Stomach (tissue), 9 donors: ENCODE measurements around the gene B4GALNT4. TPM values are rescaled to one million over a fixed set of nuclear protein-coding genes. Genes with fewer than 3 reads are reported as not detected.

Source experiments
- DNase-seq, 2 donors: peaks; one replicate each; pipeline versions ENCODE4 v3.0.0 to v3.0.0-alpha.2; 2013 to 2019
- H3K27ac ChIP-seq, 5 donors: fragments of 200-600 bp in 4 of 5; sonication (generic) in 4 of 5; one replicate each; pipeline ENCODE4 v1.5.1; 2013 to 2019; ENCODE audit warnings: mild to moderate bottlenecking in 1 of 5, moderate library complexity in 1 of 5
- H3K27me3 ChIP-seq, 3 donors: fragments of 200-600 bp; sonication (generic); one replicate each; pipeline ENCODE4 v1.5.1; 2017 to 2019; ENCODE audit warnings: mixed run types in 1 of 3
- H3K36me3 ChIP-seq, 4 donors: fragments of 200-600 bp; sonication (generic); 1 replicate in 3 of 4; 2 replicates in 1 of 4; pipeline ENCODE4 v1.5.1; 2016 to 2019
- H3K4me1 ChIP-seq, 4 donors: fragments of 200-600 bp; sonication (generic); one replicate each; pipeline ENCODE4 v1.5.1; 2016 to 2019
- H3K4me3 ChIP-seq, 4 donors: fragments of 200-600 bp; sonication (generic) in 3 of 4; one replicate each; pipeline ENCODE4 v1.5.1; 2016 to 2019; ENCODE audit warnings: mild to moderate bottlenecking in 1 of 4
- H3K9me3 ChIP-seq, 4 donors: fragments of 200-600 bp; sonication (generic); one replicate each; pipeline ENCODE4 v1.5.1; 2016 to 2019
- EP300 ChIP-seq: sonication (generic); formaldehyde crosslinking; IDR thresholded peaks from one replicate; pipeline ENCODE4 v1.6.1; 2017; ENCODE audit warnings: antibody characterized with exemption
- POLR2A ChIP-seq, 4 donors: fragments of 450-650 bp; IDR thresholded peaks; one replicate each; pipeline ENCODE4 v1.6.1; 2016; ENCODE audit warnings: antibody characterized with exemption in 4 of 4, control low read depth in 2 of 4, mild to moderate bottlenecking in 1 of 4, moderate library complexity in 1 of 4
- POLR2AphosphoS5 ChIP-seq, 3 donors: sonication (generic); formaldehyde crosslinking; IDR thresholded peaks; one replicate each; pipeline ENCODE4 v1.6.1; 2016; ENCODE audit warnings: antibody characterized with exemption in 3 of 3
- WGBS, 5 donors: extraction: QIAGEN DNeasy Blood & Tissue Kit in 3 of 5; methylation state at CpG; one replicate each; pipeline versions ENCODE4 v1.1.5 to v1.1.7; 2013 to 2018; 5-methylcytosine and 5-hydroxymethylcytosine counted together
- intact Hi-C: fragments of 100-400 bp; cut with DNase I; formaldehyde crosslinking; loops from one replicate; pipeline ENCODE4 v1.15.1; 2023; ENCODE audit warnings: low total_unique reads
- polyA plus RNA-seq, 3 donors: library from polyadenylated mRNA; stranded (reverse); fragments of 200-250 nt; gene quantifications; one replicate each; pipeline ENCODE4 v1.2.3, GENCODE V29; 2013
- total RNA-seq, 5 donors: library from RNA; depleted of rRNA; stranded (reverse); fragments of >200 nt; gene quantifications; one replicate each; pipeline versions ENCODE4 v1.1.0 to v1.2.3, GENCODE V29; 2014 to 2016
- TF ChIP-seq, protein P1 (sequence below), 7 experiments: fragments of 450-650 bp in 4 of 7; fragments of 200-600 bp in 3 of 7; sonication (generic) in 3 of 7; IDR thresholded peaks; one replicate each; pipeline ENCODE4 v1.5.1; 2016 to 2019; ENCODE audit warnings: antibody characterized with exemption in 7 of 7, control low read depth in 2 of 7, mild to moderate bottlenecking in 1 of 7
- donor health status: healthy with polysubstance abuse.
- donor health status: Bipolar disorder and iron deficiency.
- donor health status: healthy.

B4GALNT4 gene
- total and polyA plus RNA-seq, 8 donors, result 0.45 to 8.8 (median 4.3) TPM; not detected in 2

- no peaks in the 10 kb centered on the region for H3K36me3 ChIP-seq
- no peaks in the 10 kb centered on the region for H3K4me1 ChIP-seq
- TF ChIP-seq POLR2A (IDR thresholded peaks at IDR 0.05) (no peak), POLR2AphosphoS5 (IDR thresholded peaks at IDR 0.05) (no peak), EP300 (no peak)
- TF ChIP-seq, protein P1, sequence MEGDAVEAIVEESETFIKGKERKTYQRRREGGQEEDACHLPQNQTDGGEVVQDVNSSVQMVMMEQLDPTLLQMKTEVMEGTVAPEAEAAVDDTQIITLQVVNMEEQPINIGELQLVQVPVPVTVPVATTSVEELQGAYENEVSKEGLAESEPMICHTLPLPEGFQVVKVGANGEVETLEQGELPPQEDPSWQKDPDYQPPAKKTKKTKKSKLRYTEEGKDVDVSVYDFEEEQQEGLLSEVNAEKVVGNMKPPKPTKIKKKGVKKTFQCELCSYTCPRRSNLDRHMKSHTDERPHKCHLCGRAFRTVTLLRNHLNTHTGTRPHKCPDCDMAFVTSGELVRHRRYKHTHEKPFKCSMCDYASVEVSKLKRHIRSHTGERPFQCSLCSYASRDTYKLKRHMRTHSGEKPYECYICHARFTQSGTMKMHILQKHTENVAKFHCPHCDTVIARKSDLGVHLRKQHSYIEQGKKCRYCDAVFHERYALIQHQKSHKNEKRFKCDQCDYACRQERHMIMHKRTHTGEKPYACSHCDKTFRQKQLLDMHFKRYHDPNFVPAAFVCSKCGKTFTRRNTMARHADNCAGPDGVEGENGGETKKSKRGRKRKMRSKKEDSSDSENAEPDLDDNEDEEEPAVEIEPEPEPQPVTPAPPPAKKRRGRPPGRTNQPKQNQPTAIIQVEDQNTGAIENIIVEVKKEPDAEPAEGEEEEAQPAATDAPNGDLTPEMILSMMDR (IDR thresholded peaks at IDR 0.05), result no peak
- H3K9me3 ChIP-seq, result peaks cover 0 to 11% (median 7%) of the 10 kb centered on the region in 4 donors
- intact Hi-C loops, result no loop called here
- WGBS, 5 donors, result 72 to 88% (median 78%) methylated on average over 9 to 30 of the region's 35 CpGs
- no peak overlapping the region for H3K4me3 ChIP-seq
- peaks cover 0 to 24% (median 10%) of the 10 kb centered on the region in 3 donors for H3K27me3 ChIP-seq
- DNase-seq, result no peak
- H3K27ac ChIP-seq, result no peak overlapping the region
Measured at GRCh38 chr11:381501-382072, 12.3 kb downstream of the B4GALNT4 start.

DNA sequence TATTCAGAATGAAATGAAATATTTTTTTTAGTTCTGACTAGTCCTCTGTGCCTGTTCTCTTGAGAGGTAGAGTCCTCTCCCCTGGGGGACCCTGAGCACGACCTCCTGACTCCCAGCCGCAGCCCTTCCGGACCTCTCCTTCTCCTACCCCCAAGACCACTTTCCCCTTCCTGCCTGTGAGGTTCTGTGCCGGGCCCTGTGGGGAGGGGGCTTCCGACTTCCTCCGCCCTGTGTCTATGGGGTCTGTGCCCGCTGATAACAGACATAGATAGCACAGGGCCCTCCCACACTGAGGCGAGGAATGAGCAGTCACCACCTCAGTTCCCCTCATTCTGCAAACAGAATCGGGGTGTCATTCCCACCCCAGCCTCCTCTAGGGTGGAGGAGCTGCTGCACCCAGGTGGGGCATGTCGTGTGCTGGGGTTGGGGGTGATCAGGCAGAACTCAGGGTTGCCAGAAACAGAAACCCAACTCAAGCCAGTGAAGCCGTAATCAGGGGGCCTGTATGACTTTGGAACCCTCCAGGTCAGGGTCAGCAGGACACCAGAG, 12.9 kb downstream of the B4GALNT4 start:
- no peaks in the 10 kb centered on the region for H3K4me1 ChIP-seq
- no peak for TF ChIP-seq EP300
- TF ChIP-seq POLR2A (IDR thresholded peaks at IDR 0.05), result no peak
- TF ChIP-seq, protein P1 (IDR thresholded peaks at IDR 0.05), result no peak
- TF ChIP-seq POLR2AphosphoS5 (IDR thresholded peaks at IDR 0.05), result no peak
- 47 to 78% (median 71%) methylated on average over 11 of the region's 11 CpGs for WGBS, 5 donors
- H3K4me3 ChIP-seq, result no peak overlapping the region
- peaks cover 0 to 24% (median 10%) of the 10 kb centered on the region in 3 donors for H3K27me3 ChIP-seq
- no peaks in the 10 kb centered on the region for H3K36me3 ChIP-seq
- no peak for DNase-seq
- no peak overlapping the region for H3K27ac ChIP-seq
- peaks cover 0 to 16% (median 12%) of the 10 kb centered on the region in 4 donors for H3K9me3 ChIP-seq
- intact Hi-C loops, result no loop called here

- WGBS, 5 donors, result 75 to 92% (median 89%) methylated on average over 13 to 14 of the region's 14 CpGs
- no peaks in the 10 kb centered on the region for H3K4me1 ChIP-seq
- intact Hi-C loops, result no loop called here
- peaks cover 0 to 20% (median 12%) of the 10 kb centered on the region in 4 donors for H3K9me3 ChIP-seq
- no peak overlapping the region for H3K4me3 ChIP-seq
- no peaks in the 10 kb centered on the region for H3K36me3 ChIP-seq
- peaks cover 0 to 24% (median 10%) of the 10 kb centered on the region in 3 donors for H3K27me3 ChIP-seq
- H3K27ac ChIP-seq, result no peak overlapping the region
- no peak for DNase-seq
- TF ChIP-seq, protein P1 (IDR thresholded peaks at IDR 0.05), result no peak
- no peak for TF ChIP-seq POLR2AphosphoS5 (IDR thresholded peaks at IDR 0.05)
- TF ChIP-seq EP300, result no peak
Measured at GRCh38 chr11:383431-383830, 14.1 kb downstream of the B4GALNT4 start.

DNA sequence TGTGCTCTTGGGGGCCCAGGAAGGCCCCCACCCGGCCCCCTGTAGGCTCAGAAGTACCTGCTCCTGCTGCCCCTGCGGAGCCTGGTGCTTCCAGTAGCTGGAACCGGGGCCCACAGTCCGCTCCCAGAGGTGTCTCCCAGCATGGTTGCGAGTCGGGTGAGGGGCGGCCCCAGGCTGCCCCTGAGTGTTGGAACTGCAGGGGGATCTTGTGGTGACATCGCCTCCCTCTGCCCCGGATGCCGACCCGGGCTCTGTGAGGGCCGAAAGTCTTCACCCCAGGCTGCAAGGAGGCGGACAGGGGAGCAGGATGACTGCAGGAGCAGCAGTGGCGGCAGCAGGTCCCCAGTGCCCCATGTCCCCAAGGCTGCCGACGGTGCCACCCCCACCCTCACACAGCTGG, 15.2 kb downstream of the B4GALNT4 start:
- no peak for TF ChIP-seq EP300
- peaks cover 0 to 19% (median 10%) of the 10 kb centered on the region in 3 donors for H3K27me3 ChIP-seq
- peaks cover 0 to 20% (median 12%) of the 10 kb centered on the region in 4 donors for H3K9me3 ChIP-seq
- DNase-seq, result no peak
- WGBS, 5 donors, result 67 to 93% (median 88%) methylated on average over 1 to 16 of the region's 16 CpGs
- no peaks in the 10 kb centered on the region for H3K4me1 ChIP-seq
- H3K27ac ChIP-seq, result no peak overlapping the region
- H3K36me3 ChIP-seq, result no peaks in the 10 kb centered on the region
- no peak overlapping the region for H3K4me3 ChIP-seq
- intact Hi-C loops, result no loop called here
